ENCODE data around the gene FAM53A. TPM values are rescaled to one million over a fixed set of nuclear protein-coding genes. Genes with fewer than 3 reads are reported as not detected.

FAM53A gene
- total and polyA plus RNA-seq, 2 of the 13 experiments (the other 11 are each of a cell fraction or from before 2014, with no cell fraction given): 0.48 to 1.1 TPM

DNA sequence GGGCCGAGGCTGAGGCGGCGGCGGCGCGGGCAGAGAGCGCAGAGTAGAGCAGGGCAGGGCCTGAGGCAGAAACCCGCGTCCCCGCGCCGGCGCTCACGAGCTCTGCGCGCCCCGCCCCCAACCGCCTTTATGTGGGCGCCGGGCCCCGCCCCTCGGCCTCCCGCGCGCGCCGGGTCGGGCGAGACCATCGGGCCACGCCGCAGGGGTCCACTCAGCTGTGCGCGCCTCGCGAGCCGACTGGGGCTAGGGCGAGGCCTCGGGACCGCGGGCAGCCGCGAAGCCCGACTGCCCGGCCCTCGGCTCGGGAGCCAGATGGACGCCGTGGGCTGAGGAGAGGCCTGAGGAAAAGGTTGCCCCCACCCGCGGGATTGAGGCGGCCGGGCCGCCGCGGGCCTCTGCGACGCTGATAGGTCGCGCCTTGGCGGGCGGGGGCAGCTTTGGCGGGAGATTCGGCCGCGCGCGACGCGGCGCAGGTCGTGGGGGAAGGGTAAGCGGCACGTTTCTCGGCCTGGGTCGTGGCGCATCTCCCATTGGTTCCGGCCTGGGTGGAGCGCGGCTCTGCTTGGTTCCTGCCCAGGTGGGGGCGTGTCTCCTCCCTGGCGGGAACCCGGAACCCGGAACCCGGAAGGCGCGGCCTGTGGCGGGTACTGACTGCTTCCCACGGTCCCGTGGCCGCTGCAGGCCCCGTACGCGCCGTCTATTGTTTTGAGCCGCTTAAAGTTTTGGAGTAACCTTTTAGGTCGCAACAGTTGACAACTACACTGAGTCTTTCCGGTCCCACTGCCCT is 28.3 kb upstream of the FAM53A start, which contains the start of gene SLBP (continued):
- TF ChIP-seq, protein P1, sequence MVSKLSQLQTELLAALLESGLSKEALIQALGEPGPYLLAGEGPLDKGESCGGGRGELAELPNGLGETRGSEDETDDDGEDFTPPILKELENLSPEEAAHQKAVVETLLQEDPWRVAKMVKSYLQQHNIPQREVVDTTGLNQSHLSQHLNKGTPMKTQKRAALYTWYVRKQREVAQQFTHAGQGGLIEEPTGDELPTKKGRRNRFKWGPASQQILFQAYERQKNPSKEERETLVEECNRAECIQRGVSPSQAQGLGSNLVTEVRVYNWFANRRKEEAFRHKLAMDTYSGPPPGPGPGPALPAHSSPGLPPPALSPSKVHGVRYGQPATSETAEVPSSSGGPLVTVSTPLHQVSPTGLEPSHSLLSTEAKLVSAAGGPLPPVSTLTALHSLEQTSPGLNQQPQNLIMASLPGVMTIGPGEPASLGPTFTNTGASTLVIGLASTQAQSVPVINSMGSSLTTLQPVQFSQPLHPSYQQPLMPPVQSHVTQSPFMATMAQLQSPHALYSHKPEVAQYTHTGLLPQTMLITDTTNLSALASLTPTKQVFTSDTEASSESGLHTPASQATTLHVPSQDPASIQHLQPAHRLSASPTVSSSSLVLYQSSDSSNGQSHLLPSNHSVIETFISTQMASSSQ (IDR thresholded peaks at IDR 0.05; ENCODE audit: low read depth): no peak
- TF ChIP-seq, protein P1 (CRISPR knock-in tag; IDR thresholded peaks at IDR 0.05; ENCODE audit: borderline replicate concordance): peak; percentile 82
- TF ChIP-seq PAWR (CRISPR knock-in tag; IDR thresholded peaks at IDR 0.05; ENCODE audit: borderline replicate concordance): peak; percentile 94; the same call in 1 of the 2 replicates
- TF ChIP-seq, protein P2, sequence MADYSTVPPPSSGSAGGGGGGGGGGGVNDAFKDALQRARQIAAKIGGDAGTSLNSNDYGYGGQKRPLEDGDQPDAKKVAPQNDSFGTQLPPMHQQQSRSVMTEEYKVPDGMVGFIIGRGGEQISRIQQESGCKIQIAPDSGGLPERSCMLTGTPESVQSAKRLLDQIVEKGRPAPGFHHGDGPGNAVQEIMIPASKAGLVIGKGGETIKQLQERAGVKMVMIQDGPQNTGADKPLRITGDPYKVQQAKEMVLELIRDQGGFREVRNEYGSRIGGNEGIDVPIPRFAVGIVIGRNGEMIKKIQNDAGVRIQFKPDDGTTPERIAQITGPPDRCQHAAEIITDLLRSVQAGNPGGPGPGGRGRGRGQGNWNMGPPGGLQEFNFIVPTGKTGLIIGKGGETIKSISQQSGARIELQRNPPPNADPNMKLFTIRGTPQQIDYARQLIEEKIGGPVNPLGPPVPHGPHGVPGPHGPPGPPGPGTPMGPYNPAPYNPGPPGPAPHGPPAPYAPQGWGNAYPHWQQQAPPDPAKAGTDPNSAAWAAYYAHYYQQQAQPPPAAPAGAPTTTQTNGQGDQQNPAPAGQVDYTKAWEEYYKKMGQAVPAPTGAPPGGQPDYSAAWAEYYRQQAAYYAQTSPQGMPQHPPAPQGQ (CRISPR knock-in tag; IDR thresholded peaks at IDR 0.05; ENCODE audit: borderline replicate concordance): no peak
- peak; percentile 88 for TF ChIP-seq KMT2B (CRISPR knock-in tag; IDR thresholded peaks at IDR 0.05)
- no peak for TF ChIP-seq SRF (IDR thresholded peaks at IDR 0.05; ENCODE audit: low read depth, low read length)
- no peak; the same call in 1 of the 2 replicates for TF ChIP-seq ZNF556 (CRISPR knock-in tag; IDR thresholded peaks at IDR 0.05; ENCODE audit: borderline replicate concordance)
- TF ChIP-seq HOXD1 (CRISPR knock-in tag; IDR thresholded peaks at IDR 0.05): peak; percentile 96
- 0 out of 2 replicates have a peak, but pooled peaks have one; percentile 10 for TF ChIP-seq NFE2 (CRISPR knock-in tag; IDR thresholded peaks at IDR 0.05)
- TF ChIP-seq NKX3-1 (CRISPR knock-in tag; IDR thresholded peaks at IDR 0.05): peak; percentile 98
- TF ChIP-seq ZNF335 (CRISPR knock-in tag; IDR thresholded peaks at IDR 0.05): 0 out of 2 replicates have a peak, but pooled peaks have one; percentile 44
- TF ChIP-seq, protein P3, sequence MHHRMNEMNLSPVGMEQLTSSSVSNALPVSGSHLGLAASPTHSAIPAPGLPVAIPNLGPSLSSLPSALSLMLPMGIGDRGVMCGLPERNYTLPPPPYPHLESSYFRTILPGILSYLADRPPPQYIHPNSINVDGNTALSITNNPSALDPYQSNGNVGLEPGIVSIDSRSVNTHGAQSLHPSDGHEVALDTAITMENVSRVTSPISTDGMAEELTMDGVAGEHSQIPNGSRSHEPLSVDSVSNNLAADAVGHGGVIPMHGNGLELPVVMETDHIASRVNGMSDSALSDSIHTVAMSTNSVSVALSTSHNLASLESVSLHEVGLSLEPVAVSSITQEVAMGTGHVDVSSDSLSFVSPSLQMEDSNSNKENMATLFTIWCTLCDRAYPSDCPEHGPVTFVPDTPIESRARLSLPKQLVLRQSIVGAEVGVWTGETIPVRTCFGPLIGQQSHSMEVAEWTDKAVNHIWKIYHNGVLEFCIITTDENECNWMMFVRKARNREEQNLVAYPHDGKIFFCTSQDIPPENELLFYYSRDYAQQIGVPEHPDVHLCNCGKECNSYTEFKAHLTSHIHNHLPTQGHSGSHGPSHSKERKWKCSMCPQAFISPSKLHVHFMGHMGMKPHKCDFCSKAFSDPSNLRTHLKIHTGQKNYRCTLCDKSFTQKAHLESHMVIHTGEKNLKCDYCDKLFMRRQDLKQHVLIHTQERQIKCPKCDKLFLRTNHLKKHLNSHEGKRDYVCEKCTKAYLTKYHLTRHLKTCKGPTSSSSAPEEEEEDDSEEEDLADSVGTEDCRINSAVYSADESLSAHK (CRISPR knock-in tag; IDR thresholded peaks at IDR 0.05; ENCODE audit: borderline replicate concordance): no peak
- TF ChIP-seq NAIF1 (CRISPR knock-in tag; IDR thresholded peaks at IDR 0.05; ENCODE audit: borderline replicate concordance): peak; percentile 93; the same call in 1 of the 2 replicates
- TF ChIP-seq ISX (CRISPR knock-in tag; conservative IDR thresholded peaks at IDR 0.05): peak; percentile 97
- TF ChIP-seq ZNF10 (CRISPR knock-in tag; IDR thresholded peaks at IDR 0.05; ENCODE audit: borderline replicate concordance, low read depth): no peak
- TF ChIP-seq, protein P4, sequence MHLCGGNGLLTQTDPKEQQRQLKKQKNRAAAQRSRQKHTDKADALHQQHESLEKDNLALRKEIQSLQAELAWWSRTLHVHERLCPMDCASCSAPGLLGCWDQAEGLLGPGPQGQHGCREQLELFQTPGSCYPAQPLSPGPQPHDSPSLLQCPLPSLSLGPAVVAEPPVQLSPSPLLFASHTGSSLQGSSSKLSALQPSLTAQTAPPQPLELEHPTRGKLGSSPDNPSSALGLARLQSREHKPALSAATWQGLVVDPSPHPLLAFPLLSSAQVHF (CRISPR knock-in tag; IDR thresholded peaks at IDR 0.05): peak; percentile 98
- TF ChIP-seq ZNF766 (CRISPR knock-in tag; IDR thresholded peaks at IDR 0.05; ENCODE audit: borderline replicate concordance): peak; percentile 96
- TF ChIP-seq, protein P5, sequence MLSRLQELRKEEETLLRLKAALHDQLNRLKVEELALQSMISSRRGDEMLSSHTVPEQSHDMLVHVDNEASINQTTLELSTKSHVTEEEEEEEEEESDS (CRISPR knock-in tag; IDR thresholded peaks at IDR 0.05; ENCODE audit: borderline replicate concordance): peak; percentile 95
- peak; percentile 94 for TF ChIP-seq KAT8 (CRISPR knock-in tag; IDR thresholded peaks at IDR 0.05)

Data from HepG2 (cell line).